DND-41 (cell line): Measurements from ENCODE around the gene UROC1.

ENCODE experiments used
- ATAC-seq: fragments of 200-7000 bp; cut with Tn5 transposase; 3 replicates; pipeline ENCODE4 v1.9.1; 2021; ENCODE audit warnings: low read depth; ENCODE audit not compliant: insufficient read depth
- DNase-seq: peaks from one replicate; pipeline ENCODE4 v3.0.0-alpha.2; 2020
- H2AFZ ChIP-seq: 2 replicates; pipeline ENCODE4 v1.6.0; 2012; ENCODE audit warnings: low read depth, low read length
- H3K27ac ChIP-seq: 2 replicates; pipeline ENCODE4 v1.5.1; 2012; ENCODE audit warnings: low read length, inconsistent platforms
- H3K27me3 ChIP-seq: fragments of 200-600 bp; sonication (generic); 2 replicates; pipeline ENCODE4 v1.6.0; 2012; ENCODE audit warnings: low read length, mild to moderate bottlenecking, inconsistent platforms; ENCODE audit not compliant: insufficient read depth, poor library complexity
- H3K36me3 ChIP-seq: 2 replicates; pipeline ENCODE4 v1.5.1; 2012; ENCODE audit warnings: low read length, inconsistent platforms; ENCODE audit not compliant: insufficient read depth
- H3K4me1 ChIP-seq: 2 replicates; pipeline ENCODE4 v1.5.1; 2012; ENCODE audit warnings: mild to moderate bottlenecking, low read length; ENCODE audit not compliant: insufficient read depth
- H3K4me2 ChIP-seq: 2 replicates; pipeline ENCODE4 v1.6.0; 2012; ENCODE audit warnings: mild to moderate bottlenecking, moderate library complexity, low read length, inconsistent platforms; ENCODE audit not compliant: insufficient read depth
- H3K4me3 ChIP-seq, 2 experiments: fragments of 200-600 bp in 1 of 2; shearing (Covaris generic) in 1 of 2; 2 replicates each; pipeline ENCODE4 v1.5.1; 2012 to 2016; ENCODE audit warnings: inconsistent platforms in 2 of 2, low read length in 2 of 2, mild to moderate bottlenecking in 2 of 2, low read depth in 1 of 2, moderate library complexity in 1 of 2
- H3K79me2 ChIP-seq: 2 replicates; pipeline ENCODE4 v1.6.0; 2012; ENCODE audit warnings: low read length, inconsistent platforms; ENCODE audit not compliant: insufficient read depth
- H3K9ac ChIP-seq: 2 replicates; pipeline ENCODE4 v1.6.0; 2012; ENCODE audit warnings: low read depth, mild to moderate bottlenecking, inconsistent platforms, low read length, moderate library complexity
- H3K9me3 ChIP-seq: 2 replicates; pipeline ENCODE4 v1.5.1; 2012; ENCODE audit warnings: low read length, moderate library complexity, mild to moderate bottlenecking, inconsistent platforms; ENCODE audit not compliant: insufficient read depth, severe bottlenecking
- H4K20me1 ChIP-seq: 2 replicates; pipeline ENCODE4 v1.6.0; 2012; ENCODE audit warnings: low read length; ENCODE audit not compliant: insufficient read depth
- EZH2 ChIP-seq: IDR thresholded peaks from 3 replicates; pipeline ENCODE4 v1.6.1; 2012; ENCODE audit warnings: borderline replicate concordance, low read depth, mild to moderate bottlenecking, moderate library complexity, low read length, inconsistent platforms; ENCODE audit not compliant: severe bottlenecking
- TF ChIP-seq, protein P1 (sequence below): IDR thresholded peaks from 2 replicates; pipeline ENCODE4 v1.5.1; 2012; ENCODE audit warnings: borderline replicate concordance, low read length, moderate library complexity, mild to moderate bottlenecking; ENCODE audit not compliant: poor library complexity, severe bottlenecking; ENCODE audit errors: extremely low read depth

UROC1 gene

DNA sequence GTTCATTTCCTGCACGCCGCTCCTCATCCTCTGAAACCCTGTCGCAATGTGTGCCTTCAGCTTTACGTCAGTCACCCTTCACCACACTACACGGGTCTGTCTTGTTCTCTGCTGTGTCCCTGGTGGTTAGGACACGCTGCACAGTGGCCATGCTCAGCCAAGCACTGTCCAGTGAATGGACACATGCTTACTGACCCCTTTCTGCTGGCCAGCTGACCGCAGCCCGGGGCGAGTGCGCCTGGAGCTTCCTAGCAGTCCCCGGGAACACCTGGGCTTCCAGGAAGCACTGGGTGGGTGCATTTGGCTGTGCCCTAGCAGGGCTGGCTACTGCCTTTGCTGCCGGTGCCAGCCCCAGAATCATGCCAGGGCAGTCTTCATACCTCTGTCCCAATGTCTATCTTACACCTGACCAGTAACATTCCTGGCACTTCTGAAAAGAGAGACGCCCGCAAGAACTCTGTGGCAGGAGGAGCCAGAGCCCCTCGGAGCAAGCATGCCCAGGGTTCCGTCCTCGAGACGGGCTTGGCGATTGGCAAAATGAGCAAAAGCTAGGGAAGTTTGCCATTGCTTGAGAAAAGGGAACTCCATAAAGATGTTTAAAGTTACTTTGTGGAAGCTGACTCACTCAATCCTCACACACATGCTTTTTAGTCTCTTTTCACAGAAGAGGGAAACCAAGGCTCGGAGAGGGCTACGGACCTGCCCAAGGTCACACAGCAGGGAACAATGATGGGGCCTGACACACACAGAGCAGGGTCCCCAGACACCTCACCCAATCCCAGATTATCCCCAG lies 26.2 kb downstream of the UROC1 start:
- no peaks in the 10 kb centered on the region for H3K9me3 ChIP-seq
- no peak overlapping the region for H3K4me2 ChIP-seq
- peaks cover 55% of the 10 kb centered on the region for H3K4me1 ChIP-seq
- H3K36me3 ChIP-seq, result no peaks in the 10 kb centered on the region
- H3K9ac ChIP-seq, result no peak overlapping the region
- peaks cover 3% of the 10 kb centered on the region for H3K27me3 ChIP-seq
- 0 out of 2 replicates have a peak, but pooled peaks cover 4% of the 10 kb centered on the region for H4K20me1 ChIP-seq
- H2AFZ ChIP-seq, result no peak overlapping the region
- no peak overlapping the region for H3K4me3 ChIP-seq
- TF ChIP-seq, protein P1, sequence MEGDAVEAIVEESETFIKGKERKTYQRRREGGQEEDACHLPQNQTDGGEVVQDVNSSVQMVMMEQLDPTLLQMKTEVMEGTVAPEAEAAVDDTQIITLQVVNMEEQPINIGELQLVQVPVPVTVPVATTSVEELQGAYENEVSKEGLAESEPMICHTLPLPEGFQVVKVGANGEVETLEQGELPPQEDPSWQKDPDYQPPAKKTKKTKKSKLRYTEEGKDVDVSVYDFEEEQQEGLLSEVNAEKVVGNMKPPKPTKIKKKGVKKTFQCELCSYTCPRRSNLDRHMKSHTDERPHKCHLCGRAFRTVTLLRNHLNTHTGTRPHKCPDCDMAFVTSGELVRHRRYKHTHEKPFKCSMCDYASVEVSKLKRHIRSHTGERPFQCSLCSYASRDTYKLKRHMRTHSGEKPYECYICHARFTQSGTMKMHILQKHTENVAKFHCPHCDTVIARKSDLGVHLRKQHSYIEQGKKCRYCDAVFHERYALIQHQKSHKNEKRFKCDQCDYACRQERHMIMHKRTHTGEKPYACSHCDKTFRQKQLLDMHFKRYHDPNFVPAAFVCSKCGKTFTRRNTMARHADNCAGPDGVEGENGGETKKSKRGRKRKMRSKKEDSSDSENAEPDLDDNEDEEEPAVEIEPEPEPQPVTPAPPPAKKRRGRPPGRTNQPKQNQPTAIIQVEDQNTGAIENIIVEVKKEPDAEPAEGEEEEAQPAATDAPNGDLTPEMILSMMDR, result no peak
- no peak for TF ChIP-seq EZH2
- ATAC-seq (no peak), DNase-seq (no peak)
- no peaks in the 10 kb centered on the region for H3K79me2 ChIP-seq
- no peak overlapping the region for H3K27ac ChIP-seq

DNA sequence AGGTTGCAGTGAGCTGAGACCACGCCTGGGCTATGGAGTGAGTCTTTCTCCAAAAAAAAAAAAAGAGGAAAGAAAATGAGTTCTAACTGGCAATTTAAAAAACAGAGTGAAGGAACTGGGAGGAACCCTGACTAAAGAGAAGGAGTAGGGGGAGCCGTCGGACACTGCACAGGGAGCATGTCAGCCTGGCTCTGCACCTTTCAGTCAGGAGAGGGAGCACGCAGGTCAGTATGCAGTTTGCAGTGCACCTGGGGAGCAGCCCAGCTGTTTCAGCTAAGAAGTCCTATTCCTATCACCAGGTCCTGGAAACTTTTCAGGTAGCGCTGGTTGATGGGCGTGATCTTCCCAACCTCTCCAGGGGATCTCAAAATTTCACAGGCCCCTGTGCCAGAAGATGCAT lies 27.0 kb downstream of the UROC1 start:
- Histone ChIP-seq H3K4me1 (peaks cover 47% of the 10 kb centered on the region), H3K36me3 (no peaks in the 10 kb centered on the region), H3K27me3 (peaks cover 3% of the 10 kb centered on the region), H4K20me1 (0 out of 2 replicates have a peak, but pooled peaks cover 4% of the 10 kb centered on the region), H3K27ac (no peak overlapping the region), H3K79me2 (no peaks in the 10 kb centered on the region), H3K4me3 (no peak overlapping the region), H3K9ac (no peak overlapping the region), H3K9me3 (no peaks in the 10 kb centered on the region), H3K4me2 (no peak overlapping the region), H2AFZ (no peak overlapping the region)
- TF ChIP-seq, protein P1, result no peak
- TF ChIP-seq EZH2, result no peak
- ATAC-seq (no peak), DNase-seq (no peak)

DNA sequence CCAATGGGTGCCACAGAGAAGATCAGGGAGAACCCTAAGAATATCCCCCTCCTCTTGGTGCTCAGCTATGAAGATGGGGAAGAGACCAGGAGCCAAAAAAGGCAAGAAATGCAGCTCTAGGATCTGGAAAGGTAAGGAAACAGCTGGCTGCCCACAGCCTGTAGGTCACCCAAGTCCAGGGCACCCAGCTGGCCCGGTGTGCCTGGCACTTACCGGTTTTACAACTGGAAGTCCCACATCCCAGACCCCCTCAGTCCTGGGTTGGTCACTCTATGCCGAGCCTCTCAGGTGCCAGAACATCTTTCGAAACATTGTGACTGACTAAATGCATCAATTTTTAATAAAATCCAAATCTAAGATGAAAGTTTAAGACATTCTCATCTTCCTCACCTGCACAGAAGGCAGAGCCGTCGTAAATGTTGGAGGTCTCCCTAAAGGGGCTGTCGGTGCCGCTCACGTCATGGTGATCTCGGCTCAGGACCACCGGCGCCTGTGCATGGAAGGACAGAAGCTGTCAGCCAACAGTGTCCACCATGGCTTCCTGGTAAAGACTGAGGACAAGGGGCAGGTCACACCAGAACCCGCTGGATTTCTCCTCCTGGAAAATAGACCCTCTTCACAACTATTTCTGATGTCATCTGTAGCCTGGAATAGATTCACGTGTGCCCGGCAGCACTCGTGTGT lies 28.5 kb downstream of the UROC1 start:
- no peak overlapping the region for H3K4me3 ChIP-seq
- no peaks in the 10 kb centered on the region for H3K36me3 ChIP-seq
- H3K27me3 ChIP-seq, result no peaks in the 10 kb centered on the region
- peaks cover 31% of the 10 kb centered on the region for H3K4me1 ChIP-seq
- H4K20me1 ChIP-seq, result no peaks in the 10 kb centered on the region
- no peak overlapping the region for H3K9ac ChIP-seq
- ATAC-seq, result no peak
- no peak for DNase-seq
- H3K9me3 ChIP-seq, result no peaks in the 10 kb centered on the region
- no peaks in the 10 kb centered on the region for H3K79me2 ChIP-seq
- TF ChIP-seq, protein P1, result no peak
- TF ChIP-seq EZH2, result no peak
- H3K27ac ChIP-seq, result no peak overlapping the region
- H3K4me2 ChIP-seq, result no peak overlapping the region
- H2AFZ ChIP-seq, result no peak overlapping the region
